ENCODE data around the gene E2F8. TPM values are rescaled to one million over a fixed set of nuclear protein-coding genes. Genes with fewer than 3 reads are reported as not detected.

E2F8 gene
- total and polyA plus RNA-seq, 9 of the 15 experiments (the other 6 are each of a cell fraction or from before 2014, with no cell fraction given): 6.9 to 23.6 (median 12.1) TPM

DNA sequence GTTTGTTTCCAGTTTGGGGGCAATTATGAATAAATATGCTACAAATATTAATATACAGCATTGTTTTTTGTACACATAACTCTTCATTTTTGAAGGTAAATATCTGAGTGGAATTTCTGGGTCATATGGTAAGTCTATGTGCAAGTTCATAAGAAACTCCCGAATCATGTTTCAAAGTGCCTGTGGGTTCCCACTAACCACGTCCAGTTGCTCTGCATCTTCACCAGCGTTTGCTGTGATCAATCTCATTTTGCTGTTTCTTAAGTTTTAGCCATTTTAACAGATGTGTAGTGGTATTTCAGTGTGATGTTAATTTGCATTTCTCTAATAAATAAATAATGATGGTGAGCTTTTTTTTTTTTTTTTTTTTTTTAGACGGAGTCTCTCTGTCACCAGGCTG, 24.7 kb downstream of the E2F8 start:
- no peak for ATAC-seq
- Histone ChIP-seq H3K27me3 (ENCODE audit: control insufficient read depth in 2 of 2, insufficient read depth in 2 of 2, low read length in 2 of 2) (peaks cover 28 to 29% of the 10 kb centered on the region in 2 experiments), H3K9me3 (replicated peaks; ENCODE audit: control insufficient read depth, insufficient read depth, low read depth, low read length) (no peaks in the 10 kb centered on the region), H3K4me2 (ENCODE audit: insufficient read depth, low read length) (no peak overlapping the region), H3K79me2 (ENCODE audit: control insufficient read depth, insufficient read depth, low read length) (no peaks in the 10 kb centered on the region), H4K20me1 (replicated peaks; ENCODE audit: control insufficient read depth, insufficient read depth, low read length) (no peaks in the 10 kb centered on the region), H2AFZ (ENCODE audit: low read depth, low read length) (no peak overlapping the region), H3K27ac (ENCODE audit: extremely low read depth, low read depth, low read length) (no peak overlapping the region), H3K4me1 (replicated peaks in 1 of 2; ENCODE audit: control insufficient read depth in 2 of 2, insufficient read depth in 2 of 2, low read length in 2 of 2) (peaks cover 0 to 4% of the 10 kb centered on the region in 2 experiments; a peak in 3 of 5 replicates), H3K9me1 (ENCODE audit: control insufficient read depth, insufficient read depth, low read length) (no peaks in the 10 kb centered on the region), H3K4me3 (no peak overlapping the region), H3K9ac (ENCODE audit: insufficient read depth in 1 of 2, low read depth in 2 of 2, low read length in 2 of 2) (no peak overlapping the region), H3K36me3 (ENCODE audit: control insufficient read depth, insufficient read depth, low read length) (no peaks in the 10 kb centered on the region)
- no peak for DNase-seq (ENCODE audit: extremely low read depth in 1 of 4, low spot score in 3 of 4)
- 7% methylated on average over 3 of the region's 4 CpGs for WGBS (ENCODE audit: insufficient coverage, low coverage, missing lambda C conversion rate)
- FAIRE-seq: no peak
- CTCF ChIA-PET (ENCODE audit: low intra/inter-chr PET ratio): no interaction called here
- in situ Hi-C loops (cut with MboI): no loop called here
- intact Hi-C loops (cut with micrococcal nuclease): loop anchor here (10.0 kb wide), 1 partner anchor 141 kb away; no protein-coding TSS in a partner anchor
- BruUV-seq (replicated peaks): no TSS peak
- POLR2A ChIA-PET: interaction anchor here (0.6 kb wide), 1 partner anchor 1550 kb away, joined by 3 read pairs; no protein-coding TSS in a partner anchor
- TF ChIP-seq POLR2B (IDR thresholded peaks at IDR 0.05; ENCODE audit: low read depth, partially characterized antibody) (no peak), OTX1 (CRISPR knock-in tag; IDR thresholded peaks at IDR 0.05) (no peak), RBM22 (IDR thresholded peaks at IDR 0.05; ENCODE audit: low read depth, low read length, poor library complexity, severe bottlenecking) (no peak), SMARCC2 (IDR thresholded peaks at IDR 0.05; ENCODE audit: low read depth) (no peak), HMG20A (CRISPR knock-in tag; conservative IDR thresholded peaks at IDR 0.05) (no peak), SRSF3 (IDR thresholded peaks at IDR 0.05; ENCODE audit: insufficient read depth, low read length) (no peak), ZNF436 (CRISPR knock-in tag; IDR thresholded peaks at IDR 0.05) (no peak), JUN (IDR thresholded peaks at IDR 0.05; ENCODE audit: borderline replicate concordance, low read depth, low read length) (no peak), JUN (CRISPR knock-in tag; IDR thresholded peaks at IDR 0.05; ENCODE audit: borderline replicate concordance) (no peak), ZNF143 (CRISPR knock-in tag; IDR thresholded peaks at IDR 0.05) (no peak), CBX8 (IDR thresholded peaks at IDR 0.05; ENCODE audit: borderline replicate concordance, extremely low read depth, low read depth, low read length, poor library complexity, severe bottlenecking) (no peak), CREB1 (IDR thresholded peaks at IDR 0.05) (no peak), CREB1 (CRISPR knock-in tag; IDR thresholded peaks at IDR 0.05) (no peak), BCL6 (CRISPR knock-in tag; IDR thresholded peaks at IDR 0.05) (no peak), ELF2 (CRISPR knock-in tag; IDR thresholded peaks at IDR 0.05) (no peak), ZNF75A (CRISPR knock-in tag; IDR thresholded peaks at IDR 0.05) (no peak), IRF2 (CRISPR knock-in tag; IDR thresholded peaks at IDR 0.05) (no peak)
- TF ChIP-seq, protein P1, sequence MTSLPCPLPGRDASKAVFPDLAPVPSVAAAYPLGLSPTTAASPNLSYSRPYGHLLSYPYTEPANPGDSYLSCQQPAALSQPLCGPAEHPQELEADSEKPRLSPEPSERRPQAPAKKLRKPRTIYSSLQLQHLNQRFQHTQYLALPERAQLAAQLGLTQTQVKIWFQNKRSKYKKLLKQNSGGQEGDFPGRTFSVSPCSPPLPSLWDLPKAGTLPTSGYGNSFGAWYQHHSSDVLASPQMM (CRISPR knock-in tag; IDR thresholded peaks at IDR 0.05): no peak
- TF ChIP-seq, protein P2, sequence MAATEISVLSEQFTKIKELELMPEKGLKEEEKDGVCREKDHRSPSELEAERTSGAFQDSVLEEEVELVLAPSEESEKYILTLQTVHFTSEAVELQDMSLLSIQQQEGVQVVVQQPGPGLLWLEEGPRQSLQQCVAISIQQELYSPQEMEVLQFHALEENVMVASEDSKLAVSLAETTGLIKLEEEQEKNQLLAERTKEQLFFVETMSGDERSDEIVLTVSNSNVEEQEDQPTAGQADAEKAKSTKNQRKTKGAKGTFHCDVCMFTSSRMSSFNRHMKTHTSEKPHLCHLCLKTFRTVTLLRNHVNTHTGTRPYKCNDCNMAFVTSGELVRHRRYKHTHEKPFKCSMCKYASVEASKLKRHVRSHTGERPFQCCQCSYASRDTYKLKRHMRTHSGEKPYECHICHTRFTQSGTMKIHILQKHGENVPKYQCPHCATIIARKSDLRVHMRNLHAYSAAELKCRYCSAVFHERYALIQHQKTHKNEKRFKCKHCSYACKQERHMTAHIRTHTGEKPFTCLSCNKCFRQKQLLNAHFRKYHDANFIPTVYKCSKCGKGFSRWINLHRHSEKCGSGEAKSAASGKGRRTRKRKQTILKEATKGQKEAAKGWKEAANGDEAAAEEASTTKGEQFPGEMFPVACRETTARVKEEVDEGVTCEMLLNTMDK (IDR thresholded peaks at IDR 0.05; ENCODE audit: borderline replicate concordance, insufficient read depth, low read depth, low read length, poor library complexity, severe bottlenecking): no peak
- TF ChIP-seq, protein P3, sequence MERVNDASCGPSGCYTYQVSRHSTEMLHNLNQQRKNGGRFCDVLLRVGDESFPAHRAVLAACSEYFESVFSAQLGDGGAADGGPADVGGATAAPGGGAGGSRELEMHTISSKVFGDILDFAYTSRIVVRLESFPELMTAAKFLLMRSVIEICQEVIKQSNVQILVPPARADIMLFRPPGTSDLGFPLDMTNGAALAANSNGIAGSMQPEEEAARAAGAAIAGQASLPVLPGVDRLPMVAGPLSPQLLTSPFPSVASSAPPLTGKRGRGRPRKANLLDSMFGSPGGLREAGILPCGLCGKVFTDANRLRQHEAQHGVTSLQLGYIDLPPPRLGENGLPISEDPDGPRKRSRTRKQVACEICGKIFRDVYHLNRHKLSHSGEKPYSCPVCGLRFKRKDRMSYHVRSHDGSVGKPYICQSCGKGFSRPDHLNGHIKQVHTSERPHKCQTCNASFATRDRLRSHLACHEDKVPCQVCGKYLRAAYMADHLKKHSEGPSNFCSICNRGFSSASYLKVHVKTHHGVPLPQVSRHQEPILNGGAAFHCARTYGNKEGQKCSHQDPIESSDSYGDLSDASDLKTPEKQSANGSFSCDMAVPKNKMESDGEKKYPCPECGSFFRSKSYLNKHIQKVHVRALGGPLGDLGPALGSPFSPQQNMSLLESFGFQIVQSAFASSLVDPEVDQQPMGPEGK (CRISPR knock-in tag; IDR thresholded peaks at IDR 0.05; ENCODE audit: borderline replicate concordance): no peak

All from K562 (cell line).